ENCODE results near the gene ANGEL1. TPM values are rescaled to one million over a fixed set of nuclear protein-coding genes. Genes with fewer than 3 reads are reported as not detected.

ANGEL1 gene
- total RNA-seq, 1 donor from 2014 or later = 15.9 TPM

DNA sequence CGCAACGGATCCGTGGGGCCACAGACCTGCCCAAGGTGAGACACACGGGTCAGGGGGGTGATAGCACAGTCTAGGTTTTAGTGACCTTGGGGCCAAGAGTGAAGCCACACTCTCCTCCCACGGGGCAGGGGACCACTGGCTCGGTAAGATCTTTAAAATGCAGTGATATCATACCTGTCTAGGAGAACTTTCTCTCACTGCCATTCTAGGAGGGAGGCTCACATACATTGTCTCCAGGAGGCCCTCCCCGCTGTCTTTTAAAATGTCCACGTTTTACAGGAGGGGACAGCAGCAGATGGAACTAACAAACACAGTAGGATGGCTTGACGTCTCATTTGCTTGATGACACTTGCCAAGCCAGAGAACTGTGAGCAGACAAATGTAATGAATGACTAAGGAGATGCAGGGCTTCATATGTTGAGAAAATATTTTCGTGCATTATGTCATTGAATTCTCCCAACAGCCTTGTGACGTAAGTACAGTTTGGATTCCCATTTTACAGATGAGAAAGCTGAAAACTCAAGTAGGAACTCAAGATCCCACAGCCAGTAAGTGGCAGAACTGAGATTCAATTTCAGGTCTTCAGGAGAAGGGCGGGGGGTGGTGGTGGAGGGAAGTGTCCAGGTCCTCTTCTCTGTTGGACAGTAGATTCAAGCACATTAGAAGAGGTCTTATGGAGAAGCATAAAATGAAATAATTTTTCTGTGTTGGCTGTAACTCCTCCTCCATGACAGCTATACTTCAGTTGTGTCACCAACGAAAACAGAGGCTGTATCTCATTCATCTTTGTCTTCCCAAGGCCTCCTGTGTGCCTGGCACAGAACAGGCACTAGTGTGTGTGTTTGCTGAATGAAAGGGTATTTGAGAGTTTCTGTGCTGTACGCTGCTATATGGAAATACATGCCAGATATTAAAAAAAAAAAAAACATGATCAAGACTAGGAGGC is 49.3 kb downstream of the ANGEL1 start:
- H3K27me3 Mint-ChIP-seq (ENCODE audit: low read depth) = peaks cover 43% of the 10 kb centered on the region
- peak overlapping the region; percentile 31 for H3K4me3 Mint-ChIP-seq (ENCODE audit: low read depth)
- H3K4me1 Mint-ChIP-seq (ENCODE audit: low read depth) = peaks cover 14% of the 10 kb centered on the region
- H3K36me3 Mint-ChIP-seq (ENCODE audit: low read depth) = no peaks in the 10 kb centered on the region
- DNase-seq (ENCODE audit: low spot score) = no peak
- H3K9me3 Mint-ChIP-seq = no peaks in the 10 kb centered on the region
- H3K27ac Mint-ChIP-seq = no peak overlapping the region
- intact Hi-C loops (cut with micrococcal nuclease) = no loop called here

DNA sequence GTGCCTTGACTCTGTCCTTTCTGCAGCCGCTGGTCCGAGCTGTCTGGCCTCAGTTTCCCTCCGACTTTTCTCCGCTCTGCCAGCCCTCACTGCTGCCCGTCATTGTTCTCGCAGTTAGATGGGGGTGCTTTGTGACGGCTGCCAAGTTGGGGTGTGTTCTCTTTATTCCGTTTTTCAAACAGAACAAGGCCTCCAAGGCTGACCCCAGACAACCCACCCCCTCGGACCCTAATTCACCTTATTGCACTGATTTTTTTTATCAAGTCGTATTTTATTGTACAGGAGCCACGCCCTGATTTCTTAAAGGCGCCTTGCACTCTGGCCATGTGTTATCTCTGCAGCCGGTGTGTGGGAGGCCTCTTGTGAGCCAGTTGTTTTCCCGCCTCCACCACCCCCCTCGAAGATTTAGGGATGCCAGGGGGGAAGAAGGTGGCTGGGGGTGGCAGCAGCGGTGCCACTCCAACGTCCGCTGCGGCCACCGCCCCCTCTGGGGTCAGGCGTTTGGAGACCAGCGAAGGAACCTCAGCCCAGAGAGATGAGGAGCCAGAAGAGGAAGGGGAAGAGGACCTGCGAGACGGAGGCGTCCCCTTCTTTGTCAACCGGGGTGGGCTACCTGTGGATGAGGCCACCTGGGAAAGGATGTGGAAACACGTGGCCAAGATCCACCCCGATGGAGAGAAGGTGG is 50.1 kb downstream of the ANGEL1 start:
- DNase-seq (ENCODE audit: low spot score) = no peak
- Mint-ChIP-seq H3K27me3 (ENCODE audit: low read depth) (peaks cover 48% of the 10 kb centered on the region), H3K4me1 (ENCODE audit: low read depth) (peaks cover 8% of the 10 kb centered on the region), H3K9me3 (no peaks in the 10 kb centered on the region), H3K36me3 (ENCODE audit: low read depth) (no peaks in the 10 kb centered on the region), H3K27ac (no peak overlapping the region), H3K4me3 (ENCODE audit: low read depth) (peak overlapping the region; percentile 84)
- intact Hi-C loops (cut with micrococcal nuclease) = no loop called here

DNA sequence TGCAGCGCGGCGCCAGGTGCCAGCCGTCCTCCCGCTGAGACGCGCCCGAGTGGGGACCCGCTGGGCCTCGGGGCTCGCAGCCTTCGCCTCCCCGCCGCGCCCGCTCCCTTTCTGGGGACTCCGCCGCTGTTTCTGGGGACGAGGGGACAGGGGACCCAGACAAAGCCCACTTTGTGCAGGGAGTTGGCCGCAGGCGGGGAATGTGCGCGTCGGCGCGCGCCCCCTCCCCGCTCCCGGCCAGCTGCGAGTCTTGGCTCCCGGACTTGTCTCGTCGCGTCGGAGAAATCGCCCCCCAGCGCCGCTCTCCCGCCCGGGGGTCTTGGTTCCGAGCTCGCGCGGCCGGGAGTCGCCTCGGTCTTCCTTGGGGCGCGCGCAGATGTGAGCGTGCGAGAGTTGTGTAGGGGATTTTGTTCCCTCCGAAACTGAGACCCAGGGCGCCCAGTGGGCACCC is 50.7 kb downstream of the ANGEL1 start:
- peak overlapping the region; percentile 84 for H3K4me3 Mint-ChIP-seq (ENCODE audit: low read depth)
- intact Hi-C loops (cut with micrococcal nuclease) = loop anchor here (2.0 kb wide), 1 partner anchor 23 kb away; no protein-coding TSS in a partner anchor
- H3K36me3 Mint-ChIP-seq (ENCODE audit: low read depth) = no peaks in the 10 kb centered on the region
- H3K4me1 Mint-ChIP-seq (ENCODE audit: low read depth) = peaks cover 8% of the 10 kb centered on the region
- H3K27me3 Mint-ChIP-seq (ENCODE audit: low read depth) = peaks cover 48% of the 10 kb centered on the region
- no peak overlapping the region for H3K27ac Mint-ChIP-seq
- DNase-seq (ENCODE audit: low spot score) = no peak
- H3K9me3 Mint-ChIP-seq = no peaks in the 10 kb centered on the region

DNA sequence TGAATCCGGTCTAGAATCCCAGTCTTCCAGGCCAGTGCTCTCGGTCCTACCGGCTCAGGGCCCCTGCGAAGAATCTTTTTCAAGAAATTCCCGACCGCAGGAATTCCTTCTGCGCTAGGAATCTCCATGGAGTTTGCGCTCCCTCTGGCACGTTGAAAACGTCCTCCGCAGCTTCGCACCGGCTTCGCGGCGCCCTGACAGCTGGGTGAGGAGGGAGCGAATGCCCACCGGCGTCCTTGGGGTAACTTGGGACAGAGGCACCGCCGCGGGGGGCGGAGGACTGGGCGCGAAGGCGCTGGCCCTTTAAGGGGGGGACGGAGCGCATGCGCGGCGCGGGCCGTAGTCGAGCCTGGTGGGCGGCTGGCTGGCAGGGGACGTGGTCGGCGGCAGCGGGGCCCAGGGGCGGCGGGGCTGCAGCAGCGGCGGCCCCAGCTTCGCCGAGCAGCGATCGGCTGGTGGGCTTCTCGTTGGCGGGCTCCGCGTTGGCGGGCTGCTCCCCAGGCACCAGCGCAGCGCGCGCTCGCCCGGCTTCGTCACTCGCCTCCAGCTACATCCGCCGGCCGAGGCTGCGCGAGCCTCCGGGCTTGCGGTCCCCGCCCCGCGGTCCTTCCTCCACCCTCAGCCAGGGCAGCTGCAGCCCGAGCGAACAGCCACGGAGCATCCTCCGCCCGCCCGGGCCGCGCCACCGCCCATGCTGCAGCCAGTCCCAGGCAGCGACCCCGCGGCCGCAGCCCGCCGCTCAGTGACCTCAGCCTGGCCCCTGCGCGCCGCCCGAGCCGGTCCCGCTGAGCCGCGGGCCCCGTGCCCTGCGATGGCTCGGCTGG is 51.3 kb downstream of the ANGEL1 start, which contains the start of gene VASH1:
VASH1 (plus strand) TSS at position 333 of the 824 bp plus-strand sequence. CDS start 1,354 bp downstream, outside the sequence.
- Mint-ChIP-seq H3K4me1 (ENCODE audit: low read depth) (peaks cover 8% of the 10 kb centered on the region), H3K9me3 (no peaks in the 10 kb centered on the region), H3K27ac (no peak within 1 kb of the TSS), H3K36me3 (ENCODE audit: low read depth) (no peaks in the 10 kb centered on the region), H3K27me3 (ENCODE audit: low read depth) (peaks cover 48% of the 10 kb centered on the region), H3K4me3 (ENCODE audit: low read depth) (peak within 1 kb of the TSS; percentile 84)
- intact Hi-C loops (cut with micrococcal nuclease) = loop anchor here (2.0 kb wide), 1 partner anchor 23 kb away; no protein-coding TSS in a partner anchor
- DNase-seq (ENCODE audit: low spot score) = peak; percentile 64

DNA sequence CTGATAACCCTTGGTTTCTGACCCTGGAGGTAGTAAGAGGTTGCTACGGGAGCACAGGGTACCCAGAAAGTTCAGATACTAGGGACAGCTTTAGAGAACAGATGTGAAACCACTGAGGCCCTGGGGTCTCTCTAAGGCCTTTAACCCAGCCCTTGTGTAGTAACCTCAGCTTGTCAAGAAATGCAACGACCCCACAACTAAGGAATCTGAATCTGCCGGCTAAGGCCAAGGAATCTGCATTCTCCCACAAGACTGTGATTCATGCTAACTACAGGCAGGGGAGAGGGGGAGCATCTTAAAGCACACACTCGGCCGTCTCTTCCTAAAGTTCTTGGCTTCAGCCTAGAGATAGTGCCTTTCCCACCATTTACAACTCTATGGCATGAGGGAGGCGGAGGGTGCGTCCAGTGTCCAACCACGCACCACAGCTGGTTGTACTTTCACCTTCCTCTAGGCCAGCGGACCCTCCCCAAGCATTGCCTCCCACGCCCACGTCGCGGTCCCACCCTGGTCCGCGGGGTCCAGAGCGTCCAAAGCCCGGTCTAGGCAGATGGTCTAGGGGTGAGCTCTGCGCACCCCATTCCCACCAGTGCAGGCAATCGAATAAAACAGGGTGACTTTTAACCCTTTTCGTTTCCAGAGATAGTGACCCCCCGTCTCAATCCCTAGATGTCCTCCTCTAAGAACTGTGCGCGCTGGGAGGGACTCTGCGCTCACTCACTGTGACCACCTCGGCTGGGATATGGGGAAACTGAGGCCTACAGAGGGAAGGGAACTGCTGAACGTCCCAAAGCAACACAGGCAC is 52.1 kb downstream of the ANGEL1 start:
- DNase-seq (ENCODE audit: low spot score) = no peak
- Mint-ChIP-seq H3K4me3 (ENCODE audit: low read depth) (peak overlapping the region; percentile 73), H3K36me3 (ENCODE audit: low read depth) (no peaks in the 10 kb centered on the region), H3K27me3 (ENCODE audit: low read depth) (peaks cover 48% of the 10 kb centered on the region), H3K4me1 (ENCODE audit: low read depth) (peaks cover 8% of the 10 kb centered on the region), H3K27ac (no peak overlapping the region), H3K9me3 (no peaks in the 10 kb centered on the region)
- intact Hi-C loops (cut with micrococcal nuclease) = loop anchor here (2.0 kb wide), 1 partner anchor 24 kb away; no protein-coding TSS in a partner anchor

GRCh38 chr14:76759589-76759988 is 53.1 kb downstream of the ANGEL1 start:
- peaks cover 8% of the 10 kb centered on the region for H3K4me1 Mint-ChIP-seq (ENCODE audit: low read depth)
- H3K36me3 Mint-ChIP-seq (ENCODE audit: low read depth) = no peaks in the 10 kb centered on the region
- no peaks in the 10 kb centered on the region for H3K9me3 Mint-ChIP-seq
- no peak for DNase-seq (ENCODE audit: low spot score)
- no peak overlapping the region for H3K4me3 Mint-ChIP-seq (ENCODE audit: low read depth)
- H3K27ac Mint-ChIP-seq = no peak overlapping the region
- intact Hi-C loops (cut with micrococcal nuclease) = no loop called here
- peaks cover 43% of the 10 kb centered on the region for H3K27me3 Mint-ChIP-seq (ENCODE audit: low read depth)

DNA sequence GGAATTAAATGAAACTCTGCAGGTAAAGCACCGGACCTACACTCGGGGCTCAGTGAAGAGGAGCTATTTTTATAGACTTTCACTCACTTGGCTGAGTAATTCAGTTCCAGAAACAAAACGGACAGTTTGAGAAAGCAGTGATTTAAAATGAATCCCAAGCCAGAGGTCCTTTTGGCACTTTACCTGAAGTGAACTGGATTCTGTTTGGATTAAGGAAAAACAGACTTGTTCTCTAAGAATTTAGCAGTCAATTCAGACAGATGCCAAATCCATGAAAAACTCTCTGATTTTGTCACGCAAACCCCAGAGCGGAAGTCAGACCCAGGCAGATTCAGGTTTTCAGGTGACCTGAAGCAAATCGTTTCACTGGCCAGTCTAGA is 56.3 kb downstream of the ANGEL1 start:
- Mint-ChIP-seq H3K27me3 (ENCODE audit: low read depth) (peaks cover 22% of the 10 kb centered on the region), H3K36me3 (ENCODE audit: low read depth) (no peaks in the 10 kb centered on the region), H3K9me3 (no peaks in the 10 kb centered on the region), H3K4me1 (ENCODE audit: low read depth) (peaks cover 1% of the 10 kb centered on the region), H3K27ac (no peak overlapping the region), H3K4me3 (ENCODE audit: low read depth) (no peak overlapping the region)
- no peak for DNase-seq (ENCODE audit: low spot score)
- intact Hi-C loops (cut with micrococcal nuclease) = no loop called here

GRCh38 chr14:76755610-76756370 is 56.9 kb downstream of the ANGEL1 start:
- Mint-ChIP-seq H3K4me1 (ENCODE audit: low read depth) (no peaks in the 10 kb centered on the region), H3K27ac (no peak overlapping the region), H3K4me3 (ENCODE audit: low read depth) (no peak overlapping the region), H3K36me3 (ENCODE audit: low read depth) (no peaks in the 10 kb centered on the region), H3K9me3 (no peaks in the 10 kb centered on the region), H3K27me3 (ENCODE audit: low read depth) (peaks cover 22% of the 10 kb centered on the region)
- intact Hi-C loops (cut with micrococcal nuclease) = no loop called here
- no peak for DNase-seq (ENCODE audit: low spot score)

DNA sequence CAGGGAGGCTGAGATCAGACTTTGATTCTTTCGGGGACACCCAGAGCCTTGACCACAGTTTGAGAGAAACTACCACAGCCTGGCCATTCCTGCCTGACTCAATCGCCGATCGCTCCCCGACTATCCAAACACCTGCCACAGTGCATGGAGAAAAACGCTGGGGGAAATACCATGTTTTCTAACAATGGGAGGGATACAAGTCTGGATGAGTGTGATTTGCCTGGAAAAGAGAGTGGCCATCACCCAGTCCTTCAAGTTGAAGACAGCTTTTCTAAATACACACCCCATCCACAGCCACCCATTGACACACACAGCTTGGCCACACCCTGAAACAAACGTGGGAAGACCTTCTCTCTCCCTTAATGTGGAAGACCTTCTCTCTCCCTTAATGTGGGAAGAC is 58.1 kb downstream of the ANGEL1 start:
- intact Hi-C loops (cut with micrococcal nuclease) = no loop called here
- no peak for DNase-seq (ENCODE audit: low spot score)
- Mint-ChIP-seq H3K4me1 (ENCODE audit: low read depth) (no peaks in the 10 kb centered on the region), H3K9me3 (no peaks in the 10 kb centered on the region), H3K27ac (no peak overlapping the region), H3K4me3 (ENCODE audit: low read depth) (no peak overlapping the region), H3K36me3 (ENCODE audit: low read depth) (no peaks in the 10 kb centered on the region), H3K27me3 (ENCODE audit: low read depth) (peaks cover 13% of the 10 kb centered on the region)

DNA sequence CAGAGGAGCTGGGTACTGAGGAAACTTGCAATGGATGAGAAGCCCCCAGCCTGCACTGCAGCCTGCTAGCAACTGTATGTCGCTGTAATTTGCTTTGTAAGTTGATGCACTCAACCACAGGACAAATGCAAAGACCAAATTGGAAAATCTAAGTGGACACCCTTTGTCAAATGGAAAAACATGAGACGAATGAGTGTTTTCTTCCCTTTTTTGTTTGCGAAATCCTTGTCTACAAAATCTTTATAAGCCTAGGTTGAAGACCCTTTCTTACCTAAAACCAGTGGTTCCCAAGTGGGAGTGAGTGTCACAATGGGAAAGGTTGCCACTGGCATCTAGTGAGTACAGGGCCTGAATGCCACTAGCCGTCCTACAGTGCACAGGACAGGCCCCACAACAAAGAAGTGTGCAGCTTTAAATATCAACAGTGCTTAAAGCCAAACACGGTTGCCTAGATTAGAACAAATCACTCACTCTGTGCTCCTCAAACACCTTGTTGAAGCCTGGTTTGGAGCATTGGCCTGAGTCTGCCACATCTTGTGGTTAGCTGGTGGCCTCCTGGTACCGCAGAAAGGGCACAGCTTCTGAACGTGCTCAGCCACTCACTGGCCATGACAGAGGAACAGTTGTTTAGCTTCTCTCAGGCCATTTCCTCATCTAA is 59.0 kb downstream of the ANGEL1 start:
- Mint-ChIP-seq H3K9me3 (no peaks in the 10 kb centered on the region), H3K4me1 (ENCODE audit: low read depth) (no peaks in the 10 kb centered on the region), H3K27ac (no peak overlapping the region), H3K36me3 (ENCODE audit: low read depth) (no peaks in the 10 kb centered on the region), H3K27me3 (ENCODE audit: low read depth) (peaks cover 6% of the 10 kb centered on the region), H3K4me3 (ENCODE audit: low read depth) (no peak overlapping the region)
- intact Hi-C loops (cut with micrococcal nuclease) = no loop called here
- DNase-seq (ENCODE audit: low spot score) = no peak

DNA sequence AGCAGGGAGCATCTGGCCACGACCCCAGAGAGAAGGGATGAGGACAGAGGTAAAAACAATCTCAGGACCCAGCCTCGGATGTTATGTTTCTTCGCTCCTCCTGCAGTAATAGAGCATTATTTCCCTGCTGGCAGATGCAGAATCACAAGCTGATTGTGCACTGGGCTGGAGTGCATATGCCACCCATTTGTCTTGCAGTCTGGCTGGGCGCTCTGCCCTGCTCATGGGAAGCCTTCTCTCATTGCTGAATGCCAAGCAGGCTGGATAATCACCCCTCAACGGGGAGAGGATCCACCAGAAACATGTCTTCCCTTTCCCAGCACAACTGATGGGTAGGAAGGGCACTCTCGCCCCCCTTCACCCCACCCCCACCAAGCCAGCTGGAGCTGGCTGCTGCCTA is 59.9 kb downstream of the ANGEL1 start:
- no peak for DNase-seq (ENCODE audit: low spot score)
- Mint-ChIP-seq H3K27ac (no peak overlapping the region), H3K9me3 (no peaks in the 10 kb centered on the region), H3K4me1 (ENCODE audit: low read depth) (no peaks in the 10 kb centered on the region), H3K36me3 (ENCODE audit: low read depth) (no peaks in the 10 kb centered on the region), H3K27me3 (ENCODE audit: low read depth) (no peaks in the 10 kb centered on the region), H3K4me3 (ENCODE audit: low read depth) (no peak overlapping the region)
- intact Hi-C loops (cut with micrococcal nuclease) = no loop called here
